Retinal pigment epithelial cell (primary cell): ENCODE measurements around the gene LBX2.
A peak's percentile ranks its signal among the peaks of the same experiment; 100 is the strongest.

Experiments used
- DNase-seq: peaks from one replicate; pipeline ENCODE4 v3.0.0-alpha.2; 2010; ENCODE audit warnings: low read depth
- H3K4me3 ChIP-seq: 2 replicates; pipeline ENCODE4 v1.5.1; 2011; ENCODE audit warnings: mild to moderate bottlenecking, low read length, control low read depth, moderate library complexity
- TF ChIP-seq, protein P1 (sequence below): conservative IDR thresholded peaks from 2 replicates; pipeline ENCODE4 v1.5.1; 2011; ENCODE audit warnings: low read depth, low read length, control low read depth, inconsistent platforms

The LBX2 gene

DNA sequence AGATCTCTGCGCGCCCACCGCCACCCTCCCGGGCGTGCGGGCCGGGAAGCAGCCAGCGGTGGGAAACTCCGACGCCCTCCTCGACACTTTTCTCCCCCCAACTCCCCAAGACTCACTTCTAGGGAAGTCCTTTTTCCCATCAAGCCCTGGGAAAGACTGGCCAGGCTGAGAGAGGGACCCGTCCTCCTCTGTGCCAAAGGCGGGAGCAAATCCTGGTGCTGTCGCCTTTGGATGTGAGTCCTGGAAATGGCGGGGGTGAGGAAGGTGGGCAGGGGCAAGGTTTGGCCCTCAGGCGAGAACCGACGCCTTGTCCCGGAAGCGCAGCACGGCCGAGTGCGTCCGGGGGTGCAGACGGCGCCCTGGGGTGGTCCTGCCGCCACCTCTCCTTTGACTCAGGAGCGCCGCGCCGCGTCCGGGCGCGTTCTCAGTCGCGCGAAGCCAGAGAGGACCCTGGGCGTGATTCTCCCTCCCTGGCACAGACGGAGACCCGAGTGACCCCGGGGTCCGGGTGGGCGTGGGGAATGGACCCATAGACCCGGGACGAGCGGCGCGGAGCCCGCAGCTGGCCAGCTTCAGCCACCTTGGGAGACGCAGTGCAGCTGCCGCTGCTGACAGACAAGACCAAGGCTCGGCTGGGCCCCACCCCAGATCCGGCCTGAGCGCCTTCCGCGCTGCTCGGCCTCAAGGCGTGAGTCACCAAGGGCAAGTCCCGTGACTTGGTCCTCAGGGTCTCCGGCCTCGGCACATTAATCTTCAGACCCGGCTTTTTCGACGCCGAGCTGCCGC is 3.5 kb upstream of the LBX2 start:
- peak overlapping the region; percentile 62 for H3K4me3 ChIP-seq
- TF ChIP-seq, protein P1, sequence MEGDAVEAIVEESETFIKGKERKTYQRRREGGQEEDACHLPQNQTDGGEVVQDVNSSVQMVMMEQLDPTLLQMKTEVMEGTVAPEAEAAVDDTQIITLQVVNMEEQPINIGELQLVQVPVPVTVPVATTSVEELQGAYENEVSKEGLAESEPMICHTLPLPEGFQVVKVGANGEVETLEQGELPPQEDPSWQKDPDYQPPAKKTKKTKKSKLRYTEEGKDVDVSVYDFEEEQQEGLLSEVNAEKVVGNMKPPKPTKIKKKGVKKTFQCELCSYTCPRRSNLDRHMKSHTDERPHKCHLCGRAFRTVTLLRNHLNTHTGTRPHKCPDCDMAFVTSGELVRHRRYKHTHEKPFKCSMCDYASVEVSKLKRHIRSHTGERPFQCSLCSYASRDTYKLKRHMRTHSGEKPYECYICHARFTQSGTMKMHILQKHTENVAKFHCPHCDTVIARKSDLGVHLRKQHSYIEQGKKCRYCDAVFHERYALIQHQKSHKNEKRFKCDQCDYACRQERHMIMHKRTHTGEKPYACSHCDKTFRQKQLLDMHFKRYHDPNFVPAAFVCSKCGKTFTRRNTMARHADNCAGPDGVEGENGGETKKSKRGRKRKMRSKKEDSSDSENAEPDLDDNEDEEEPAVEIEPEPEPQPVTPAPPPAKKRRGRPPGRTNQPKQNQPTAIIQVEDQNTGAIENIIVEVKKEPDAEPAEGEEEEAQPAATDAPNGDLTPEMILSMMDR, result peak; percentile 43
- peak; percentile 46 for DNase-seq

DNA sequence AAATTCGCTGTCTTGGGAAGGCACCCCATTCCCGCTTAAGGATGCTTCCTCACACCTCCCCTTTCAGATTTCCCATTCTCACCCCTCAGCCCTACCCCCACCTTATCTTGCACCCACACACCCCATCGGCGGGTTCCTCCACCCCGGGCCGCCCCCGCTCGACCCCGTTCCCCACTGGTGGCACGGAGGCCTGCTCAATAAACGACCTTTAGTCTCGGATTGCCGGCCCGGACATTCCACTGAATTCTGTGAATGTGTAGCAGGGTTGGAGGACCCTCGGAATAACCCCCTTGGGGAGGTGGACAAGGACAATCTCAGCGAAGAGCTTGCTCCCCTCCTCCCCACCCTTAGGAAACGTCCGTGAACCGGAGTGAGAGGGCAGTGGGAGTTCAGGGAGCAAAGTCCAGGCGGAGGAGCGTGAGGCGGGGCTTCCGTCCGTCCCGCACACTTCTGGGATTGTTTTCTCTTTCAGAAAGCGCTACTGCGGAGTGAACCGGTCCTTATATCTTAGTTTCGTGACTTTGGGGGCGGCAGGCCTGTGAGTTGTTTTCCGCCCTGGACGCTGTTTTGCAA is 2.8 kb upstream of the LBX2 start:
- DNase-seq, result no peak
- TF ChIP-seq, protein P1, result no peak
- peak overlapping the region; percentile 62 for H3K4me3 ChIP-seq

DNA sequence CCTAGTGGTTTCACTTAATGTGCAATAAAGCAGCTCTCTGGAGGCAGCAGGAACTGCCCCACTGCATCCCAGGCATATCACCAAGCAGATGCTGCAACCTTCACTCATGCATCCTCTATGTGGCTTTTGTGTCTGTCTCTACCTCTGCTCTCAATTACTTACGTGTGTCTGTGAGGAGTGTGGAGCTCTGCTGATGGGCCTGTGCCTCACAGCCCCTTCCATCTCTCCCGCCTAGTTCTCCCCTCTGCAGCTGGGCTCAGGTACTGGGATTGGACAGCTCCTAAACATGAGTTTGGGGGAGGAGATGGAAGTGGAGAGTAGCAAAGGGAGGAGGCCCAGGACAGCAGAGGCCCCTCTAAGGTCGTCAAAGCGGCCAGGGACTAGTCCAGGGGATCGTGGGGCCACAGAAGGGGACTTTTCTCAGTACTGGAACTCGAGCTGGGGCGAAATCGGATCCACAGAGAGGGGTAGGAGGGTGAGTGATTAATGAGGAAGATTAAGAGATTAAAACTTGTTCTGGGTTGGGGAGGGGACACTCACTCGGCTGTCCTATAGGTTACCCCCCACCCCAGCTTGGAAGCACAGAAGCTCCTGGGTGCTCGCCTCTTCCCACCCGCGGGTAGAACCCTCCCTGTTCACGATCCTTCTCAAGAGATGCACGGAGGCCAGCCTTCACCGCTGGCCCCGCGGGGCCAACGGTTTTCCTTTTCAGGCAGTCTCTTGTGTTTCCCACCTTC is 2.1 kb upstream of the LBX2 start:
- TF ChIP-seq, protein P1, result no peak
- no peak for DNase-seq
- peak overlapping the region; percentile 62 for H3K4me3 ChIP-seq

DNA sequence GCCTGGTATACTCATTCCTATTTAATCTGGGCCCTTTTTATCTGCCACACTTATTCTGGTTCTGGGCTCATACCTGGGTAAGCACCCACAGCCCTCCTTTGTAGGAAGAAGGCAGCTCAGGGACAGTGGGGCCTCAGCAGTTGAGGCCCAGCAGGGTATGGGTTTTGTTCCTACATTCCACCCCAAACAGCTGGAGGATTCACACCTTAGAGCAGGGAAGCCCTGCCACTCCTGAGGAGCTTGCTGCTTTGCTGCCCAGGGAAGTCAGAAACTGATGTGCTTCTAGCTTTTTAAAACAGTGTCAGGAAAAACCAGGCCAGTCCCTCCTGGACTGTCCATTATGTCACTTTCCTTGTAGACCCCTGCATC is 1.2 kb upstream of the LBX2 start:
- no peak for DNase-seq
- TF ChIP-seq, protein P1, result no peak
- no peak overlapping the region for H3K4me3 ChIP-seq

DNA sequence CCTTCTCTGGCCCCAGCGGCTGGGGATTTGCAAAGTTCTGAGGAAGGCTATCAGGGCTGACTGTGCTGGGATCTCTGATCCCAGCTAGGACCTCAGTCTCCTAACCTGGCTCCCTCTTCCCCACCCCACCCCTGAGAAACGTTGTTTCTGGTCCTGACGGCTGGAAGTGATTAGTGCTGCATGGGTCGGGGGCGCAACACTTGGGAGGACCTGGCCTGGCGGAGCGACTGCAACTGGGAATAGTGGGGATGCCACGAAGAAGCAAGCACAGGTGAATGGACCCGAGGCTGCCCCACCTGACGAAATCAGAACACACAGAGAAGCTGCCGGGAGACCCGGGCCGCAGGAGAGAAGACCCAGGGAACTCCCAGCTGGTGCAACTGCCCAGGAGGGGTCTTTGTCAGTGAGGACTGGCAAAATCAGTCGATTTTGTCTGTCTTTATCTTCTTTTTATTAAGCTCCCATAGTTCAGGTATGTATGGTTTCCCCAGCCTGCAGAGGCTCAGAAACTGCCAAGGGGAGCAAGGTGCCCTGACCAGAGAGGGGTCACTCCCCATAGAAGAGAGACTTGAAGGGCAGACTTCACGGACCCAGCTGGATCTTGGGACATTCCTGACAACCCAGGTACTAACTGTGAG is 656 bp upstream of the LBX2 start:
- H3K4me3 ChIP-seq, result no peak overlapping the region
- DNase-seq, result no peak
- TF ChIP-seq, protein P1, result no peak

DNA sequence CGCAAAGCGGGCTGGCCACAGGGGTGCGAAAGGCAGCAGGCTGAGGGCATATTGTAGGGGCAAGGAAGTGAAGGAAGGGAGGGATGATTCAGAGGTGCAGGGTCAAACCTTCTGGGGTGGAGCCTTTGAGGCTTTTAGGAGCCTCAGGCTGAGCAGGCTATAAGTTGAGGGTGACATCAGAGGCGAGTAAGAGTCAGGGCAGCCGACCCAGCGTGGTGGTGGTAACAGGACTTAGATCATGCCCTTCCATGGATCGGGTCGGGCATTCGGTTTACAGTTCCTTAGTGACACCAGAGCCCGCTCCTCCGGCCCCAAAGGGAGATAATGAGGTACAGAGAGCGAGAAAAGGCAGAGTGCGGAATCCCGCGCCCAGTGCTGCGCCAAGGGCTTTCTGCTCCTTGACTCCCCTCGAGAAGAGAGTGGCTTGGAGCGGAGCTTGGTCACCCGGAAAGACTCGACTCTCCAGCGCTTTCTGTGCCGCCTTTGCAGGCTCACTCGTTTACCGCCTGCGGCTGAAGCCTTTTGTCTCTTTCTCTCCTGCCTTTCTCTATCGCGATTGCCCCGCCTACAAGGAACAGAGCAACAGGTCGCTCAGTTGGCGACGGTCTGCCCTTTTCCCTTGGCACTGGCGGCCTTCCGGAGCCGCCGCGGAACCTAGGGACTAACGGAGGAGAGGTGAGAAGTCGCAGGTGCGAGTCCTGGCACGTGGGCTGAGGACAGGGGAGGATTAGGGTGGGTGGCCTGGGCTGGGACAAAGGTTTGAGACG is 720 bp downstream of the LBX2 start:
- TF ChIP-seq, protein P1, result no peak
- H3K4me3 ChIP-seq, result peak overlapping the region; percentile 41
- no peak for DNase-seq
